Globus pallidus (tissue), 1 donor: Measurements from ENCODE around the gene SLC44A1.

Experiments used
- DNase-seq: peaks from one replicate; pipeline ENCODE4 v3.0.0-alpha.2; 2015; ENCODE audit warnings: low spot score

SLC44A1 gene

GRCh38 chr9:105473221-105473620, 228.8 kb downstream of the SLC44A1 start:
- no peak for DNase-seq

GRCh38 chr9:105475302-105475701, 230.9 kb downstream of the SLC44A1 start:
- DNase-seq, result peak; percentile 61

- no peak for DNase-seq
Measured at GRCh38 chr9:105479846-105480245, 235.4 kb downstream of the SLC44A1 start.

GRCh38 chr9:105483618-105484017, 239.2 kb downstream of the SLC44A1 start:
- DNase-seq, result no peak

- DNase-seq, result no peak
Measured at GRCh38 chr9:105484226-105484625, 239.8 kb downstream of the SLC44A1 start.

- no peak for DNase-seq
Measured at GRCh38 chr9:105485131-105485530, 240.7 kb downstream of the SLC44A1 start.
